HEK293 (cell line): ENCODE data around the gene LRRIQ3.

ENCODE experiments used
- CTCF ChIP-seq: fragments of 450-650 bp; formaldehyde crosslinking; IDR thresholded peaks from 2 replicates; pipeline ENCODE4 v1.5.1; 2016; ENCODE audit warnings: missing biosample characterization, missing genetic modification characterization
- ELK4 ChIP-seq: IDR thresholded peaks from 2 replicates; pipeline ENCODE4 v1.6.1; 2011; ENCODE audit warnings: mild to moderate bottlenecking, low read depth, low read length, borderline replicate concordance
- PRDM10 ChIP-seq: fragments of 450-650 bp; formaldehyde crosslinking; IDR thresholded peaks from 2 replicates; pipeline ENCODE4 v1.5.1; 2016; ENCODE audit warnings: missing biosample characterization, missing genetic modification characterization
- YY1 ChIP-seq: fragments of 450-650 bp; formaldehyde crosslinking; IDR thresholded peaks from 2 replicates; pipeline ENCODE4 v1.5.1; 2018; ENCODE audit warnings: missing biosample characterization, missing genetic modification characterization
- ZFP41 ChIP-seq: fragments of 450-650 bp; formaldehyde crosslinking; IDR thresholded peaks from 2 replicates; pipeline ENCODE4 v1.5.1; 2016; ENCODE audit warnings: missing biosample characterization, missing genetic modification characterization, borderline replicate concordance
- ZIC2 ChIP-seq: fragments of 450-650 bp; formaldehyde crosslinking; IDR thresholded peaks from 2 replicates; pipeline ENCODE4 v1.5.1; 2016; ENCODE audit warnings: missing biosample characterization, missing genetic modification characterization
- ZNF133 ChIP-seq: fragments of 450-650 bp; formaldehyde crosslinking; IDR thresholded peaks from 2 replicates; pipeline ENCODE4 v1.5.1; 2016; ENCODE audit warnings: missing biosample characterization, missing genetic modification characterization
- ZNF169 ChIP-seq: fragments of 450-650 bp; formaldehyde crosslinking; IDR thresholded peaks from 2 replicates; pipeline ENCODE4 v1.5.1; 2016; ENCODE audit warnings: missing biosample characterization, missing genetic modification characterization
- ZNF324 ChIP-seq: fragments of 450-650 bp; formaldehyde crosslinking; IDR thresholded peaks from 2 replicates; pipeline ENCODE4 v1.5.1; 2016; ENCODE audit warnings: missing biosample characterization, missing genetic modification characterization
- ZNF362 ChIP-seq: fragments of 450-650 bp; formaldehyde crosslinking; IDR thresholded peaks from 2 replicates; pipeline ENCODE4 v1.5.1; 2016; ENCODE audit warnings: missing biosample characterization, missing genetic modification characterization
- ZNF830 ChIP-seq: fragments of 450-650 bp; IDR thresholded peaks from 2 replicates; pipeline ENCODE4 v1.5.0; 2018; ENCODE audit warnings: missing biosample characterization, missing genetic modification characterization, low read depth, mild to moderate bottlenecking, moderate library complexity

GRCh38 chr1:74011736-74012135, 186.2 kb downstream of the LRRIQ3 start:
- TF ChIP-seq CTCF (no peak), PRDM10 (no peak), ZNF133 (tag by site-specific recombination) (no peak), ZFP41 (no peak), ZIC2 (no peak), YY1 (tag by site-specific recombination) (no peak), ZNF830 (tag by site-specific recombination) (no peak), ZNF362 (no peak), ZNF169 (tag by site-specific recombination) (no peak), ZNF324 (tag by site-specific recombination) (no peak), ELK4 (no peak)
